Spleen (tissue), 11 donors: ENCODE measurements around the gene MAB21L3. TPM values are rescaled to one million over a fixed set of nuclear protein-coding genes. Genes with fewer than 3 reads are reported as not detected.

ENCODE experiments used
- DNase-seq: peaks from one replicate; pipeline ENCODE4 v3.0.0-alpha.2; 2020
- H3K27ac ChIP-seq, 8 donors: fragments of 200-600 bp; sonication (generic) in 7 of 8; 1 replicate in 4 of 8; 2 replicates in 4 of 8; pipeline versions ENCODE4 v1.5.0 to v1.8.0; 2016 to 2021; ENCODE audit warnings: inconsistent platforms in 4 of 8, mild to moderate bottlenecking in 4 of 8, moderate library complexity in 1 of 8
- H3K27me3 ChIP-seq, 7 donors: fragments of 200-600 bp; sonication (generic) in 6 of 7; replicated peaks in 1 of 7; 1 replicate in 4 of 7; 2 replicates in 3 of 7; pipeline versions ENCODE4 v1.5.0 to v1.8.0; 2016 to 2021; ENCODE audit warnings: inconsistent platforms in 3 of 7, mild to moderate bottlenecking in 1 of 7
- H3K36me3 ChIP-seq, 6 donors: fragments of 200-600 bp; sonication (generic) in 5 of 6; 1 replicate in 4 of 6; 2 replicates in 2 of 6; pipeline versions ENCODE4 v1.5.0 to v1.8.0; 2016 to 2021; ENCODE audit warnings: inconsistent platforms in 2 of 6
- H3K4me1 ChIP-seq, 6 donors: fragments of 200-600 bp; sonication (generic) in 5 of 6; 1 replicate in 3 of 6; 2 replicates in 3 of 6; pipeline versions ENCODE4 v1.5.0 to v1.8.0; 2016 to 2021; ENCODE audit warnings: inconsistent platforms in 3 of 6
- H3K4me3 ChIP-seq, 8 donors: fragments of 200-600 bp; sonication (generic) in 7 of 8; 1 replicate in 4 of 8; 2 replicates in 4 of 8; pipeline versions ENCODE4 v1.5.0 to v1.8.0; 2016 to 2021; ENCODE audit warnings: inconsistent platforms in 4 of 8, mild to moderate bottlenecking in 4 of 8, moderate library complexity in 2 of 8
- H3K9me3 ChIP-seq, 8 donors: fragments of 200-600 bp; sonication (generic) in 7 of 8; 1 replicate in 4 of 8; 2 replicates in 4 of 8; pipeline versions ENCODE4 v1.5.0 to v1.8.0; 2016 to 2021; ENCODE audit warnings: inconsistent platforms in 4 of 8
- CTCF ChIP-seq, 11 experiments: fragments of 200-600 bp in 7 of 11; fragments of 450-650 bp in 4 of 11; sonication (generic) in 4 of 11; IDR thresholded peaks in 8 of 11; conservative IDR thresholded peaks in 3 of 11; 1 replicate in 7 of 11; 2 replicates in 4 of 11; pipeline versions ENCODE4 v1.4.0 to v1.8.0; 2016 to 2021; ENCODE audit warnings: antibody characterized with exemption in 11 of 11, inconsistent platforms in 4 of 11, mild to moderate bottlenecking in 1 of 11
- POLR2A ChIP-seq, 3 donors: fragments of 450-650 bp; IDR thresholded peaks; one replicate each; pipeline ENCODE4 v1.5.1; 2017; ENCODE audit warnings: antibody characterized with exemption in 3 of 3, mild to moderate bottlenecking in 1 of 3
- POLR2AphosphoS5 ChIP-seq, 3 donors: sonication (generic); formaldehyde crosslinking; IDR thresholded peaks; one replicate each; pipeline ENCODE4 v1.5.1; 2017; ENCODE audit warnings: antibody characterized with exemption in 3 of 3
- WGBS, 5 donors: extraction: QIAGEN DNeasy Blood & Tissue Kit in 3 of 5; methylation state at CpG; one replicate each; pipeline versions ENCODE4 v1.1.5 to v1.1.7; 2013 to 2018; 5-methylcytosine and 5-hydroxymethylcytosine counted together
- intact Hi-C: fragments of 100-400 bp; cut with DNase I; formaldehyde crosslinking; loops from one replicate; pipeline ENCODE4 v1.15.0; 2023; ENCODE audit warnings: low total_unique reads
- polyA plus RNA-seq, 3 donors: library from polyadenylated mRNA; stranded (reverse); fragments of 200-250 nt; gene quantifications; one replicate each; pipeline ENCODE4 v1.2.1, GENCODE V29; 2013
- total RNA-seq, 7 donors: library from RNA; depleted of rRNA in 3 of 7; stranded (reverse); fragments of >200 nt in 3 of 7; fragmentation: NEBNext Ultra II Directional in 4 of 7; extraction: Animal tissue kit (Norgen Biotek cat#: 25700) in 4 of 7; gene quantifications; one replicate each; pipeline versions ENCODE4 v1.1.0 to v1.2.1, GENCODE V29; 2016 to 2021
- donor health status: healthy with polysubstance abuse.
- donor health status: DM: no; HTN: no; CAD: no; lungs with moderate emphysema.
- donor health status: DM: no; HTN: no; CAD: no.
- donor health status: Bipolar disorder and iron deficiency.
- donor health status: healthy.
- donor health status: DM: no; HTN: no; CAD: no.
- donor health status: DM: yes; HTN: yes; CAD: no.

The MAB21L3 gene
- total and polyA plus RNA-seq, 10 donors, result 0.07 to 2.0 (median 0.89) TPM; not detected in 2

GRCh38 chr1:116147972-116148371 lies 36.8 kb downstream of the MAB21L3 start:
- peaks cover 0 to 12% (median 10%) of the 10 kb centered on the region in 6 donors for H3K4me1 ChIP-seq
- no peak for TF ChIP-seq POLR2A (IDR thresholded peaks at IDR 0.05)
- no peak for TF ChIP-seq POLR2AphosphoS5 (IDR thresholded peaks at IDR 0.05)
- no peak for TF ChIP-seq CTCF (IDR thresholded peaks at IDR 0.05 in 8 of 11, conservative IDR thresholded peaks at IDR 0.05 in 3 of 11)
- DNase-seq, result no peak
- WGBS, 5 donors, result 77 to 90% (median 84%) methylated on average over 4 of the region's 4 CpGs
- H3K27me3 ChIP-seq, result no peaks in the 10 kb centered on the region
- intact Hi-C loops, result no loop called here
- H3K4me3 ChIP-seq, result no peak overlapping the region
- H3K36me3 ChIP-seq, result no peaks in the 10 kb centered on the region
- peaks cover 0 to 18% (median 7%) of the 10 kb centered on the region in 8 donors for H3K9me3 ChIP-seq
- H3K27ac ChIP-seq, result no peak overlapping the region

GRCh38 chr1:116148967-116149366 lies 37.8 kb downstream of the MAB21L3 start:
- H3K36me3 ChIP-seq, result no peaks in the 10 kb centered on the region
- peaks cover 0 to 12% (median 10%) of the 10 kb centered on the region in 6 donors for H3K4me1 ChIP-seq
- H3K27me3 ChIP-seq, result no peaks in the 10 kb centered on the region
- no peak overlapping the region for H3K4me3 ChIP-seq
- WGBS, 5 donors, result 79 to 91% (median 88%) methylated on average over 3 of the region's 3 CpGs
- intact Hi-C loops, result no loop called here
- H3K27ac ChIP-seq, result no peak overlapping the region
- peaks cover 0 to 11% (median 4%) of the 10 kb centered on the region in 8 donors for H3K9me3 ChIP-seq
- no peak for DNase-seq
- TF ChIP-seq POLR2A (IDR thresholded peaks at IDR 0.05), result no peak
- no peak for TF ChIP-seq CTCF (IDR thresholded peaks at IDR 0.05 in 8 of 11, conservative IDR thresholded peaks at IDR 0.05 in 3 of 11)
- no peak for TF ChIP-seq POLR2AphosphoS5 (IDR thresholded peaks at IDR 0.05)

- Histone ChIP-seq H3K4me1 (peaks cover 0 to 12% (median 10%) of the 10 kb centered on the region in 6 donors), H3K27me3 (no peaks in the 10 kb centered on the region), H3K27ac (no peak overlapping the region), H3K9me3 (no peaks in the 10 kb centered on the region), H3K36me3 (no peaks in the 10 kb centered on the region), H3K4me3 (no peak overlapping the region)
- intact Hi-C loops, result loop anchor here (10.0 kb wide), 1 partner anchor 214 kb away; no protein-coding TSS in a partner anchor
- TF ChIP-seq POLR2A (IDR thresholded peaks at IDR 0.05), result no peak
- TF ChIP-seq POLR2AphosphoS5 (IDR thresholded peaks at IDR 0.05), result no peak
- no peak for TF ChIP-seq CTCF (IDR thresholded peaks at IDR 0.05 in 8 of 11, conservative IDR thresholded peaks at IDR 0.05 in 3 of 11)
- WGBS, 5 donors, result 92 to 100% (median 95%) methylated on average over 4 of the region's 4 CpGs
- no peak for DNase-seq
Observed at GRCh38 chr1:116150368-116150767, 39.2 kb downstream of the MAB21L3 start.

- TF ChIP-seq POLR2A (IDR thresholded peaks at IDR 0.05), result no peak
- TF ChIP-seq POLR2AphosphoS5 (IDR thresholded peaks at IDR 0.05), result peak in 2 of 3 donors; percentile 65 to 75
- TF ChIP-seq CTCF (IDR thresholded peaks at IDR 0.05 in 8 of 11, conservative IDR thresholded peaks at IDR 0.05 in 3 of 11), result peak; percentile 61 to 96 (median 92)
- Histone ChIP-seq H3K9me3 (no peaks in the 10 kb centered on the region), H3K27ac (peak overlapping the region in 4 of 8 donors; percentile 20 to 59 (median 39)), H3K36me3 (no peaks in the 10 kb centered on the region), H3K4me1 (peaks cover 0 to 12% (median 10%) of the 10 kb centered on the region in 6 donors), H3K4me3 (peak overlapping the region in 5 of 8 donors; percentile 12 to 60 (median 29)), H3K27me3 (no peaks in the 10 kb centered on the region)
- intact Hi-C loops, result loop anchor here (10.0 kb wide), 1 partner anchor 213 kb away; no protein-coding TSS in a partner anchor
- DNase-seq, result peak; percentile 93
- WGBS, 5 donors, result 7 to 35% (median 9%) methylated on average over 11 to 46 of the region's 46 CpGs
Observed at GRCh38 chr1:116151739-116152576, 40.8 kb downstream of the MAB21L3 start.
